Coronary artery (tissue), 2 donors: ENCODE results near the gene ABCF3.

Experiments
- DNase-seq: peaks from one replicate; pipeline ENCODE4 v3.0.0-alpha.2; 2017; ENCODE audit warnings: low spot score
- H3K27ac ChIP-seq, 2 donors: fragments of 200-600 bp; sonication (generic); one replicate each; pipeline ENCODE4 v1.5.1; 2016 to 2019
- H3K4me3 ChIP-seq: fragments of 200-600 bp; sonication (generic); 2 replicates; pipeline ENCODE4 v1.5.1; 2016; ENCODE audit warnings: mild to moderate bottlenecking, moderate library complexity
- CTCF ChIP-seq: fragments of 200-600 bp; sonication (generic); IDR thresholded peaks from one replicate; pipeline ENCODE4 v1.5.1; 2019; ENCODE audit warnings: antibody characterized with exemption

Gene ABCF3

DNA sequence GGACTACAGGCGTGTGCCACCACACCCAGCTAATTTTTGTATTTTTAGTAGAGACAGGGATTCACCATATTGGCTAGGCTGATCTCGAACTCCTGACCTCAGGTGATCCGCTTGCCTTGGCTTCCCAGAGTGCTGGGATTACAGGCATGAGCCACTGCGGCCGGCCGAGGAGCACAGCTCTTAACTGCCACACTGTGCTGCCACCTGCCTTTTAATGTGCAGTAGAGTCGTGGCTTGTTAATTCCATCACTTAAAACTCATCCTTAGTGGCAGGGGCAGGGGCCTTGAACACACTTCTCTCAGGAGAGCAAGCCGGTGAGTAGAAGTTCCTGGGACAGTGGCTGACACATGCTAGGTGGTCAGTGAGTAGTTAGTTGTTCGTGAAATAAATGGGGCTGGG lies 12.5 kb downstream of the ABCF3 start:
- DNase-seq = no peak
- H3K4me3 ChIP-seq = no peak overlapping the region
- H3K27ac ChIP-seq = no peak overlapping the region
- no peak for TF ChIP-seq CTCF

GRCh38 chr3:184200825-184201224 lies 14.8 kb downstream of the ABCF3 start:
- no peak for DNase-seq
- no peak for TF ChIP-seq CTCF
- Histone ChIP-seq H3K27ac (no peak overlapping the region), H3K4me3 (no peak overlapping the region)

GRCh38 chr3:184203526-184203925 lies 17.5 kb downstream of the ABCF3 start:
- no peak for DNase-seq
- no peak overlapping the region for H3K4me3 ChIP-seq
- no peak overlapping the region for H3K27ac ChIP-seq
- TF ChIP-seq CTCF = no peak

DNA sequence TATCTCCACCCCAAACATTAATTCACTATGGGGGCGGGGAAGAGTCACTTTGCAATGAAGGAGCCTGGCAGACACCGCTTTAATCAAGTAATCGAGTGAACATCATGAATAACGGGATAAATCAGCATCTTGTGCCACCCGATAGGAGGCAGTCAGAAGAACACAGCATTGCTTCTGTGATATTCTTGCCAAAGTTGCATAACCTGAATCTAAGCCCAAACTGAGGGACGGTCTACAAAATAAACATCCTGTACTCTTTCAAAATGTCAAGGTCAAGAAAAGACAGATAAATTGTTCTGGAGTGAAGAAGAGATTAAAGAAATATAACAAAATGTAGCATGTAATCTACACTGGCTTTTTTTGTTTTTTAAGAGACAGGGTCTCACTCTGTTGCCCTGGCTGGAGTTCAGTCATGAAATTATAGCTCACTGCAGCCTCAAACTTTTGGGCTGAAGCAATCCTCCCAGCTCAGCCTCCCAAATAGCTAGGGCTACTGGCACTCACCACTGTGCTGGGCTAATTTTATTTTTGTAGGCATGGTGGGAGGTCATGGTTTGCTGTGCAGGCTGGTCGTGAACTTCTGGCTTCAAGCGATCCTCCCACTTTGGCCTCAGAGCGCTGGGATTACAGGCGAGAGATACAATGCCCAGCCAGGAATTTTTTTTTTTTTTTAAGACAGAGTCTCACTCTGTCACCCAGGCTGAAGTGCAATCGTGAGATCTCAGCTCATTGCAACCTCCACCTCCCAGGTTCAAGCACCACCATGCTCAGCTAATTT lies 23.3 kb downstream of the ABCF3 start:
- Histone ChIP-seq H3K27ac (no peak overlapping the region), H3K4me3 (no peak overlapping the region)
- DNase-seq = no peak
- TF ChIP-seq CTCF = no peak

DNA sequence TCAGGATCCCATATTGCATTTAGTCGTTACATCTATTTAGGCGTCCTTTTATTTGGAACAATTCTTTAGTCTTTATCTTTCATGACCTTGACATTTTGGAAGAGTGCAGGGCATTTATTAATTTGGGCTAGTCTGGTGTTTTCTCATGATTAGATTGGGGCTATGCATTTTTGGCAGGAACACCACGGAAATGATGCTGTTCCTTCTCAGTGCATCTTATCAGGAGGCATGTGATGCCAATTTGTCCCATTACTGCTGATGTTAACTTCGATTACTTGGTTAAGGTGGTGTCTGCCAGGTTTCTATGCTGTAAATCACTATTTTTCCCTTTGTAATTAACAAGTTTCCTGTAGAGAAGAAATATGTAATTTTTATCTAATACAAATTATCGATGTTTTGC lies 25.3 kb downstream of the ABCF3 start:
- no peak overlapping the region for H3K4me3 ChIP-seq
- no peak overlapping the region for H3K27ac ChIP-seq
- no peak for DNase-seq
- no peak for TF ChIP-seq CTCF

DNA sequence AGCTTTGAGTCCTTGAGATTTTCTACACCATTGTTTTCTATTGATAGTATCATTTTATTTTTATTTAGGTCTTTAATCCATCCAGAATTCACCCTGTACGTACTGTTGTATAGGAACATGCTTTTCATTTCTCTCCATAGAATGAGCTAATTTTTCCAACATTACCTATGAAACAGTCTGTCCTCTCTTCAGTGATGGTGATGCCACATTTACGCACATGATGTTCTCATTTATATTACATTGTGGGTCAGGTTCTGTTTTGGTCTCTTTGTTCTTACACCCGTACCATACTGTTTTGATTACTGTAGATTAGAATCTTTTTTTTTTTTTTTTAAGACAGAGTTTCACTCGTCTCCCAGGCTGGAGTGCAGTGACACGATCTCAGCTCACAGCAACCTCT lies 25.7 kb downstream of the ABCF3 start:
- Histone ChIP-seq H3K4me3 (no peak overlapping the region), H3K27ac (no peak overlapping the region)
- no peak for DNase-seq
- no peak for TF ChIP-seq CTCF

DNA sequence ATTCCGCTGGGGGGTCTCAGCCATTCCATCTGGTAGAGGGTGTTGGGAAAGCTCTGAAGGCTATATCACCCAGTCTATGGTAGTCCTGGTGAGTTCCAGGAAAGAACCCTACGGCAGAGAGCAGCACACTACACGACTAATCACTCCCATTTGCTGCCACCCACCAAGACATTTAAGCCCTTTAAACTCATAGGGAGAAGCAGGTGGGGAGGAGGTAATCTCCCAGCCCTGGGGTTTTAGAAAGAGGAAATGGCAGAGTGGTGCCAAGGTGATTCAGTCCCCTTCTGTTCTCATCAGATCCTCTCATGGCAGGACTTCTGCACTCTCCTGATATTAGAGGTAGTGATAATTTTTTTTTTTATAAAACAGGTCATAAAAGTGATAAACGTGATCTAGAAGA lies 32.8 kb downstream of the ABCF3 start:
- no peak for DNase-seq
- no peak overlapping the region for H3K4me3 ChIP-seq
- no peak for TF ChIP-seq CTCF

More for the DNA sequence above, 32.8 kb downstream of the ABCF3 start:
- no peak overlapping the region for H3K27ac ChIP-seq
